ENCODE measurements around the gene WDR5. TPM values are rescaled to one million over a fixed set of nuclear protein-coding genes. Genes with fewer than 3 reads are reported as not detected.

WDR5 gene
- total RNA-seq, 4 donors from 2014 or later: 15.4 to 26.8 (median 23.1) TPM

DNA sequence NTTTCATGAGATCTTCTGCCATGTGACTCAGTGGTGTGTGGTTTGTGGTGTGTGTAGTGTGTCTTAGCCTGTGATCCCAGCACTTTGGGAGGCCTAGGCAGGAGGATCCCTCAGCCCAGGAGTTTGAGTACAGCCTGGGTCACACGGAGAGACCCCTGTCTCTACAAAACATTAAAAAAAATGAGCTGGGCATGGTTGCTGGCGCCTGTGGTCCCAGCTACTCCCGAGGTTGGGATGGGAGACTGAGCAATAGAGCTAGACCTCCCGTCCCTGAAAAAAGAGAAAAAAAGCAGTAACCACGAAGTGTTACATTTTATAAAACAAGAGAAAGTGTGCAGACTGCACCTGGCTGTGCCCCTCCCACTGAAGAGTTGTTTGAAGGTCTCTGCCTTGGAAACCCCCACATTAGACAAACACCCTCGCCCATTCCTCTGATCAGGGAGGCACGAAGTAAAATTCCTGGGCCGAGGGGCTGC, 49.7 kb downstream of the WDR5 start:
- WGBS, 2 donors: 39 to 41% methylated on average over 5 to 7 of the region's 8 CpGs
- intact Hi-C loops (cut with DNase I): no loop called here
- H3K4me3 ChIP-seq: no peak overlapping the region
- no peaks in the 10 kb centered on the region for H3K9me3 ChIP-seq
- peaks cover 0 to 45% (median 3%) of the 10 kb centered on the region in 4 donors for H3K27me3 ChIP-seq
- no peak overlapping the region for H3K27ac ChIP-seq
- no peak for DNase-seq
- H3K36me3 ChIP-seq: no peaks in the 10 kb centered on the region
- peaks cover 0 to 25% (median 7%) of the 10 kb centered on the region in 3 donors for H3K4me1 ChIP-seq
- TF ChIP-seq POLR2A (IDR thresholded peaks at IDR 0.05): no peak
- TF ChIP-seq, protein P1, sequence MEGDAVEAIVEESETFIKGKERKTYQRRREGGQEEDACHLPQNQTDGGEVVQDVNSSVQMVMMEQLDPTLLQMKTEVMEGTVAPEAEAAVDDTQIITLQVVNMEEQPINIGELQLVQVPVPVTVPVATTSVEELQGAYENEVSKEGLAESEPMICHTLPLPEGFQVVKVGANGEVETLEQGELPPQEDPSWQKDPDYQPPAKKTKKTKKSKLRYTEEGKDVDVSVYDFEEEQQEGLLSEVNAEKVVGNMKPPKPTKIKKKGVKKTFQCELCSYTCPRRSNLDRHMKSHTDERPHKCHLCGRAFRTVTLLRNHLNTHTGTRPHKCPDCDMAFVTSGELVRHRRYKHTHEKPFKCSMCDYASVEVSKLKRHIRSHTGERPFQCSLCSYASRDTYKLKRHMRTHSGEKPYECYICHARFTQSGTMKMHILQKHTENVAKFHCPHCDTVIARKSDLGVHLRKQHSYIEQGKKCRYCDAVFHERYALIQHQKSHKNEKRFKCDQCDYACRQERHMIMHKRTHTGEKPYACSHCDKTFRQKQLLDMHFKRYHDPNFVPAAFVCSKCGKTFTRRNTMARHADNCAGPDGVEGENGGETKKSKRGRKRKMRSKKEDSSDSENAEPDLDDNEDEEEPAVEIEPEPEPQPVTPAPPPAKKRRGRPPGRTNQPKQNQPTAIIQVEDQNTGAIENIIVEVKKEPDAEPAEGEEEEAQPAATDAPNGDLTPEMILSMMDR (IDR thresholded peaks at IDR 0.05): no peak

- WGBS, 2 donors: 54 to 56% methylated on average over 13 to 19 of the region's 21 CpGs
- intact Hi-C loops (cut with DNase I): no loop called here
- H3K4me1 ChIP-seq: peaks cover 0 to 25% (median 7%) of the 10 kb centered on the region in 3 donors
- no peak for DNase-seq
- H3K27ac ChIP-seq: peak overlapping the region in 1 of 4 donors; percentile 28
- H3K36me3 ChIP-seq: no peaks in the 10 kb centered on the region
- no peak overlapping the region for H3K4me3 ChIP-seq
- H3K27me3 ChIP-seq: peaks cover 0 to 40% (median 3%) of the 10 kb centered on the region in 4 donors
- TF ChIP-seq POLR2A (IDR thresholded peaks at IDR 0.05): no peak
- TF ChIP-seq, protein P1 (IDR thresholded peaks at IDR 0.05): no peak
- no peaks in the 10 kb centered on the region for H3K9me3 ChIP-seq
These were observed 50.7 kb downstream of the WDR5 start for GRCh38 chr9:134186471-134187109.

DNA sequence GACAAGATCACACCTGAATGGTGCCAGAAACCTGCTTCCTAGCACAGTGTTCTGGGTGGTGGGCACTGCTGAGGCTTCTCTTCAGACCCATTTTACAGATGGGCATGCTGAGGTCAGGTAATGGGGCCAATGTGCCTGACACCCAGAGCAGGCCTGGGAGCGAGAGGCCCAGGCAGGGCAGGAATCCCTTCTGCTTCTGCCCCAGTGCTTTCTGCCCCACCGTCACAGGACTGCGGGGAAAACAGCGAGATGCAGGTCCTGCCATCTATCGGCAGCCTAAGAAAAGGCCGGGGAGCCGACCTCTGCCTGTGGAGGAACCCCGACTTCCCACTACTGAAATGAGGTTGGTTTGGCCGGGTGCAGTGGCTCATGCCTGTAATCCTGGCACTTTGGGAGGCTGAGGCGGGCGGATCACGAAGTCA, 51.2 kb downstream of the WDR5 start:
- peaks cover 0 to 40% (median 3%) of the 10 kb centered on the region in 4 donors for H3K27me3 ChIP-seq
- peaks cover 0 to 25% (median 7%) of the 10 kb centered on the region in 3 donors for H3K4me1 ChIP-seq
- intact Hi-C loops (cut with DNase I): no loop called here
- H3K9me3 ChIP-seq: no peaks in the 10 kb centered on the region
- no peak overlapping the region for H3K4me3 ChIP-seq
- 87 to 90% methylated on average over 3 to 8 of the region's 12 CpGs for WGBS, 2 donors
- TF ChIP-seq, protein P1 (IDR thresholded peaks at IDR 0.05): no peak
- no peak for TF ChIP-seq POLR2A (IDR thresholded peaks at IDR 0.05)
- H3K36me3 ChIP-seq: no peaks in the 10 kb centered on the region
- no peak for DNase-seq
- H3K27ac ChIP-seq: peak overlapping the region in 1 of 4 donors; percentile 16

DNA sequence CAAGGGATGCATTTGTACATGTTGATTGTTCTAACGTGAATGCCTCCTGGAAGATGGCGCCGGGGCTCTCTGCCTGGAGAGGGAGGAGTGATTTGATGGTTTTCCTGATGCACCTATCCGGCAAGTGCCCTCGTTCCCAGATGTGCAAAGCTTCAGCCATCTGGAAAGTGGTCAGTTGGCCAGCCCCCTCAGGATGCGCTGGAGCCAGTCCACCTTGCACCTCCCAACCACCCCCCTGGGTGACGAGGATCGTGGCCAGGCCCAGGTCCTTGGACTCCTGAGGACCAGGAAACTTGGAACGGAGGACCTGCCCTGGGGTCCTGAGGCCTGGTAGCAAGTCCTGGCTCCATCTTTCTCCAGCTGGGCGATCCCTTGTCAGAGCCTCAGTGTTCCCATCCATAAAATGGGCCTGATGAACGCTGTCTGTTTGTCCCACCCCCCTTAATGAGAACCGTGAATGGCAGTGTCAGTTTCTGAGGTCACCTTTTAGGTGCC, 52.1 kb downstream of the WDR5 start:
- H3K4me3 ChIP-seq: no peak overlapping the region
- intact Hi-C loops (cut with DNase I): no loop called here
- no peaks in the 10 kb centered on the region for H3K36me3 ChIP-seq
- H3K27me3 ChIP-seq: peaks cover 0 to 40% (median 3%) of the 10 kb centered on the region in 4 donors
- no peaks in the 10 kb centered on the region for H3K9me3 ChIP-seq
- peaks cover 0 to 25% (median 7%) of the 10 kb centered on the region in 3 donors for H3K4me1 ChIP-seq
- no peak for TF ChIP-seq POLR2A (IDR thresholded peaks at IDR 0.05)
- TF ChIP-seq, protein P1 (IDR thresholded peaks at IDR 0.05): no peak
- DNase-seq: no peak
- H3K27ac ChIP-seq: no peak overlapping the region
- WGBS, 2 donors: 50 to 60% methylated on average over 7 to 8 of the region's 12 CpGs

GRCh38 chr9:134188386-134189144, 52.7 kb downstream of the WDR5 start:
- intact Hi-C loops (cut with DNase I): no loop called here
- TF ChIP-seq, protein P1 (IDR thresholded peaks at IDR 0.05): no peak
- H3K27me3 ChIP-seq: peaks cover 0 to 40% (median 3%) of the 10 kb centered on the region in 4 donors
- no peaks in the 10 kb centered on the region for H3K9me3 ChIP-seq
- no peaks in the 10 kb centered on the region for H3K36me3 ChIP-seq
- H3K4me1 ChIP-seq: peaks cover 0 to 25% (median 7%) of the 10 kb centered on the region in 3 donors
- no peak for DNase-seq
- H3K27ac ChIP-seq: no peak overlapping the region
- no peak overlapping the region for H3K4me3 ChIP-seq
- WGBS, 2 donors: 33 to 61% methylated on average over 6 to 7 of the region's 23 CpGs

Data from esophagus squamous epithelium (tissue), 5 donors.